H1 (cell line): Measurements from ENCODE around the gene NLGN4Y. TPM values are rescaled to one million over a fixed set of nuclear protein-coding genes. Genes with fewer than 3 reads are reported as not detected.
A peak's percentile ranks its signal among the peaks of the same experiment; 100 is the strongest.

Source experiments
- CTCF ChIA-PET: fragments of 300-600 bp; sonication (Branson Sonifier 250); formaldehyde crosslinking; loops from one replicate; lab custom pipeline; 2021; ENCODE audit not compliant: partially characterized antibody; lab: Charles Lee
- POLR2A ChIA-PET: fragments of 300-600 bp; sonication (Branson Sonifier 250); formaldehyde crosslinking; loops from one replicate; lab custom pipeline; 2021; ENCODE audit warnings: inconsistent platforms; ENCODE audit not compliant: partially characterized antibody; lab: Charles Lee
- DNase-seq, 2 experiments: peaks; one replicate each; pipeline versions ENCODE4 v3.0.0 to v3.0.0-alpha.2; 2010 to 2022; ENCODE audit warnings: low spot score in 2 of 2, low read depth in 1 of 2, mixed read lengths in 1 of 2
- FAIRE-seq: peaks from 2 replicates; lab custom pipeline; 2011; peaks lifted over from hg19 to GRCh38; lab: Jason Lieb, UNC
- H2AFZ ChIP-seq: 2 replicates; pipeline ENCODE4 v1.8.1; 2012; ENCODE audit warnings: low read length, inconsistent platforms
- H2AK5ac ChIP-seq: 2 replicates; pipeline ENCODE4 v1.6.1; 2013; ENCODE audit warnings: low read depth, low read length
- H2BK120ac ChIP-seq: replicated peaks from 2 replicates; pipeline ENCODE3; 2013; ENCODE audit warnings: low read depth, low read length, inconsistent platforms
- H2BK12ac ChIP-seq: 2 replicates; pipeline ENCODE4 v1.6.1; 2013; ENCODE audit warnings: low read depth, low read length
- H2BK15ac ChIP-seq: 2 replicates; pipeline ENCODE4 v1.6.1; 2013; ENCODE audit warnings: low read length
- H2BK20ac ChIP-seq: 2 replicates; pipeline ENCODE4 v1.6.1; 2013; ENCODE audit warnings: low read length
- H2BK5ac ChIP-seq: 2 replicates; pipeline ENCODE4 v1.6.1; 2013; ENCODE audit warnings: low read depth, low read length
- H3K14ac ChIP-seq: 2 replicates; pipeline ENCODE4 v1.6.1; 2013; ENCODE audit warnings: inconsistent platforms; ENCODE audit not compliant: insufficient read length
- H3K18ac ChIP-seq: 2 replicates; pipeline ENCODE4 v1.6.1; 2013; ENCODE audit warnings: low read length; ENCODE audit errors: extremely low read depth
- H3K23ac ChIP-seq: 2 replicates; pipeline ENCODE4 v1.6.1; 2013; ENCODE audit warnings: inconsistent platforms; ENCODE audit not compliant: insufficient read length
- H3K23me2 ChIP-seq: 2 replicates; pipeline ENCODE4 v1.6.1; 2013; ENCODE audit warnings: low read depth, low read length
- H3K27ac ChIP-seq: 2 replicates; pipeline ENCODE4 v1.6.1; 2011; ENCODE audit warnings: low read depth, low read length, inconsistent platforms
- H3K27me3 ChIP-seq, 4 experiments: replicated peaks in 1 of 4; 1 replicate in 1 of 4; 2 replicates in 3 of 4; pipeline versions ENCODE4 v1.6.1 to v1.8.1; 2011 to 2013; ENCODE audit warnings: low read length in 3 of 4, mild to moderate bottlenecking in 3 of 4, inconsistent platforms in 2 of 4, mixed read lengths in 2 of 4, moderate library complexity in 1 of 4; ENCODE audit not compliant: control insufficient read depth in 3 of 4, insufficient read depth in 3 of 4; ENCODE audit errors: extremely low read depth in 1 of 4
- H3K36me3 ChIP-seq, 4 experiments: 2 replicates each; pipeline versions ENCODE4 v1.6.1 to v1.8.1; 2011 to 2013; ENCODE audit warnings: mild to moderate bottlenecking in 4 of 4, low read length in 3 of 4, moderate library complexity in 2 of 4, control low read depth in 1 of 4, inconsistent platforms in 1 of 4; ENCODE audit not compliant: insufficient read depth in 4 of 4, control insufficient read depth in 2 of 4
- H3K4ac ChIP-seq: replicated peaks from 2 replicates; pipeline ENCODE3; 2013; ENCODE audit warnings: low read length, low read depth, mixed read lengths, inconsistent platforms; ENCODE audit not compliant: insufficient read length
- H3K4me1 ChIP-seq, 4 experiments: replicated peaks in 1 of 4; 1 replicate in 1 of 4; 2 replicates in 3 of 4; pipeline versions ENCODE4 v1.6.1 to v1.8.1; 2011 to 2013; ENCODE audit warnings: low read length in 3 of 4, inconsistent platforms in 2 of 4, mixed read lengths in 1 of 4; ENCODE audit not compliant: insufficient read depth in 4 of 4, control insufficient read depth in 3 of 4
- H3K4me2 ChIP-seq, 2 experiments: 2 replicates each; pipeline versions ENCODE4 v1.6.1 to v1.8.1; 2011 to 2013; ENCODE audit warnings: low read depth in 2 of 2, low read length in 2 of 2, control low read depth in 1 of 2, inconsistent platforms in 1 of 2, mild to moderate bottlenecking in 1 of 2; ENCODE audit not compliant: insufficient read depth in 1 of 2
- H3K4me3 ChIP-seq, 4 experiments: fragments of 200-600, 300-600 bp in 1 of 4; sonication (generic), shearing (Covaris generic), sonication (Bioruptor Twin) in 1 of 4; 2 replicates each; pipeline versions ENCODE4 v1.5.1 to v1.8.1; 2011 to 2016; ENCODE audit warnings: low read length in 4 of 4, low read depth in 3 of 4, control low read depth in 2 of 4, inconsistent platforms in 2 of 4, mild to moderate bottlenecking in 2 of 4, mixed read lengths in 1 of 4, moderate library complexity in 1 of 4; ENCODE audit not compliant: insufficient read depth in 2 of 4; ENCODE audit errors: extremely low read depth in 1 of 4
- H3K56ac ChIP-seq: replicated peaks from 2 replicates; pipeline ENCODE3; 2013; ENCODE audit warnings: low read depth, mild to moderate bottlenecking, mixed read lengths, low read length, inconsistent platforms; ENCODE audit not compliant: insufficient read length
- H3K79me1 ChIP-seq: 2 replicates; pipeline ENCODE4 v1.6.1; 2013; ENCODE audit warnings: low read depth, low read length, control low read depth
- H3K79me2 ChIP-seq, 2 experiments: 2 replicates each; pipeline versions ENCODE4 v1.6.1 to v1.8.1; 2012 to 2013; ENCODE audit warnings: low read length in 2 of 2, mild to moderate bottlenecking in 2 of 2, inconsistent platforms in 1 of 2; ENCODE audit not compliant: insufficient read depth in 2 of 2, control insufficient read depth in 1 of 2
- H3K9ac ChIP-seq, 4 experiments: replicated peaks in 1 of 4; 1 replicate in 1 of 4; 2 replicates in 3 of 4; pipeline versions ENCODE4 v1.6.1 to v1.8.1; 2011 to 2013; ENCODE audit warnings: low read depth in 3 of 4, low read length in 3 of 4, control low read depth in 2 of 4, mild to moderate bottlenecking in 2 of 4, moderate library complexity in 2 of 4, inconsistent platforms in 1 of 4; ENCODE audit errors: extremely low read depth in 1 of 4
- H3K9me3 ChIP-seq, 2 experiments: 2 replicates each; pipeline versions ENCODE4 v1.6.1 to v1.8.1; 2012 to 2013; ENCODE audit warnings: mild to moderate bottlenecking in 2 of 2, moderate library complexity in 2 of 2, control low read depth in 1 of 2, inconsistent platforms in 1 of 2, low read depth in 1 of 2, low read length in 1 of 2, mixed read lengths in 1 of 2; ENCODE audit not compliant: insufficient read depth in 2 of 2
- H4K20me1 ChIP-seq, 2 experiments: replicated peaks in 1 of 2; 2 replicates each; pipeline versions ENCODE3 to v1.8.1; 2011 to 2013; ENCODE audit warnings: inconsistent platforms in 2 of 2, low read length in 2 of 2, mild to moderate bottlenecking in 1 of 2; ENCODE audit not compliant: insufficient read depth in 2 of 2, control insufficient read depth in 1 of 2
- H4K5ac ChIP-seq: 2 replicates; pipeline ENCODE4 v1.6.1; 2013; ENCODE audit warnings: low read length, low read depth, mixed read lengths, inconsistent platforms; ENCODE audit not compliant: insufficient read length
- H4K8ac ChIP-seq: 2 replicates; pipeline ENCODE4 v1.8.0; 2013; ENCODE audit warnings: mild to moderate bottlenecking, moderate library complexity, low read length, inconsistent platforms; ENCODE audit not compliant: insufficient read depth; ENCODE audit errors: extremely low read depth
- H4K91ac ChIP-seq: replicated peaks from 2 replicates; pipeline ENCODE3; 2013; ENCODE audit warnings: low read length, mixed read lengths, inconsistent platforms; ENCODE audit not compliant: insufficient read length
- CEBPB ChIP-seq: IDR thresholded peaks from 2 replicates; pipeline ENCODE4 v1.6.1; 2012; ENCODE audit warnings: low read depth, low read length
- HDAC2 ChIP-seq, 2 experiments: fragments of 300-600 bp in 1 of 2; sonication (generic) in 1 of 2; IDR thresholded peaks; 2 replicates each; pipeline ENCODE4 v1.6.1; 2011 to 2012; ENCODE audit warnings: low read depth in 2 of 2, low read length in 2 of 2, mild to moderate bottlenecking in 2 of 2, moderate library complexity in 2 of 2, borderline replicate concordance in 1 of 2, inconsistent platforms in 1 of 2
- HDAC6 ChIP-seq: IDR thresholded peaks from one replicate; pipeline ENCODE4 v1.7.1; 2012; ENCODE audit warnings: low read depth, mild to moderate bottlenecking, inconsistent platforms, low read length, moderate library complexity
- RNF2 ChIP-seq: fragments of 200-900, 300-1000 bp; sonication (generic); IDR thresholded peaks from 2 replicates; pipeline ENCODE4 v1.7.1; 2016; ENCODE audit warnings: borderline replicate concordance, low read depth, mild to moderate bottlenecking, antibody characterized with exemption, low read length; ENCODE audit not compliant: poor library complexity, severe bottlenecking; ENCODE audit errors: missing control alignments
- SIX5 ChIP-seq: IDR thresholded peaks from 2 replicates; pipeline ENCODE4 v1.6.1; 2011; ENCODE audit warnings: mild to moderate bottlenecking, low read depth, low read length
- SRF ChIP-seq: IDR thresholded peaks from 2 replicates; pipeline ENCODE4 v1.6.1; 2011; ENCODE audit warnings: mild to moderate bottlenecking, low read depth, low read length, moderate library complexity
- TAF1 ChIP-seq: IDR thresholded peaks from 2 replicates; pipeline ENCODE4 v1.6.1; 2011; ENCODE audit warnings: mild to moderate bottlenecking, low read depth, low read length
- ZNF274 ChIP-seq: IDR thresholded peaks from 2 replicates; pipeline ENCODE4 v1.7.0; 2012; ENCODE audit warnings: low read length, borderline replicate concordance; ENCODE audit errors: extremely low read depth
- WGBS, 2 experiments: shearing (Covaris generic) in 1 of 2; methylation state at CpG; one replicate each; pipeline versions ENCODE4 v1.1.6 to v1.1.7; 2013 to 2015; ENCODE audit warnings: low lambda C conversion rate in 2 of 2, mixed read lengths in 2 of 2, inconsistent platforms in 1 of 2, low coverage in 1 of 2, missing lambda C conversion rate in 1 of 2; ENCODE audit not compliant: insufficient replicate concordance in 2 of 2, insufficient coverage in 1 of 2, insufficient read length in 1 of 2; ENCODE audit errors: extremely low coverage in 1 of 2, missing lambda C conversion rate in 1 of 2; 5-methylcytosine and 5-hydroxymethylcytosine counted together
- polyA plus RNA-seq, 7 experiments: library from polyadenylated mRNA; depleted of rRNA in 3 of 7; stranded (reverse) in 5 of 7; unstranded in 2 of 7; fragments of >200 nt in 5 of 7; fragments of 200-250 nt in 2 of 7; gene quantifications; 1 replicate in 5 of 7; 2 replicates in 1 of 7; 4 replicates in 1 of 7; pipeline versions ENCODE4 v1.2.1 to v1.2.3, GENCODE V29; 2011 to 2013; ENCODE audit warnings: missing spikeins in 2 of 7, mixed read lengths in 2 of 7
- total RNA-seq: library from RNA; stranded (reverse); fragmentation: NEBNext Ultra II Directional; extraction: Animal tissue kit (Norgen Biotek cat#: 25700); gene quantifications from 2 replicates; pipeline ENCODE4 v1.2.1, GENCODE V29; 2021

The NLGN4Y gene
- total and polyA plus RNA-seq, 2 of the 8 experiments (the other 6 are each of a cell fraction or from before 2014, with no cell fraction given), result 35.7 to 51.3 TPM

DNA sequence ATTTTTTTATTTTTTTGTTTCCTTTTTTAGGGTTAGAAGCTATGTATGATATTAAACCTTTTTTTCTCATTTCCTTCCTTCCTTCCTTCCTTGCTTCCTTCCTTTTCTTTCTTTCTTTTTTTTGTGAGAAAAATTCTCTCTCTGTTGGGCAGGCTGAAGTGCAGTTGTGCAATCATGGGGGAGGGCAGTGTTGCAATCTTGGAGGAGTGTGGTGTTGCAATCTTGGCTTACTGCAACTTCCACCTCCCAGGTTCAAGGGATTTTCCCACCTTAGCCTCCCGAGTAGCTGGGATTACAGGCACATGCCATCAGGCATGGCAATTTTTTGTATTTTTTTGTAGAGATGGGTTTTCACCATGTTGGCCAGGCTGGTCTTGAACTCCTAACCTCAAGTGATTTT is 326.4 kb downstream of the NLGN4Y start:
- Histone ChIP-seq H2BK5ac (no peak overlapping the region), H2AFZ (no peak overlapping the region), H3K9ac (no peak overlapping the region), H3K36me3 (no peaks in the 10 kb centered on the region), H3K14ac (no peak overlapping the region), H3K79me1 (no peaks in the 10 kb centered on the region), H3K4me3 (no peak overlapping the region), H3K27ac (no peak overlapping the region), H4K5ac (no peak overlapping the region), H4K20me1 (no peaks in the 10 kb centered on the region), H3K23me2 (no peaks in the 10 kb centered on the region), H3K23ac (no peak overlapping the region), H3K4me1 (no peaks in the 10 kb centered on the region), H3K56ac (no peak overlapping the region), H3K27me3 (no peaks in the 10 kb centered on the region), H2BK15ac (no peak overlapping the region), H2BK20ac (no peak overlapping the region), H3K18ac (no peak overlapping the region), H2AK5ac (no peak overlapping the region), H2BK120ac (no peak overlapping the region), H4K8ac (no peak overlapping the region), H3K79me2 (no peaks in the 10 kb centered on the region), H3K9me3 (no peaks in the 10 kb centered on the region), H4K91ac (no peak overlapping the region), H3K4ac (no peak overlapping the region), H3K4me2 (no peak overlapping the region), H2BK12ac (no peak overlapping the region)
- TF ChIP-seq HDAC2 (IDR thresholded peaks at IDR 0.05; ENCODE audit: borderline replicate concordance in 1 of 2, low read depth in 2 of 2, low read length in 2 of 2) (no peak), TAF1 (no peak), HDAC6 (no peak), ZNF274 (no peak), SRF (no peak), RNF2 (no peak), CEBPB (peak; percentile 73), SIX5 (no peak)
- DNase-seq (no peak), FAIRE-seq (no peak)
- 100% methylated on average over 1 of the region's 1 CpG; no CpG with 5 or more reads in 1 of the 2 experiments for WGBS, 2 experiments
- CTCF ChIA-PET, result interaction anchor here (0.6 to 0.7 kb wide), 2 partner anchors 919 to 1086 kb away, joined by 3 to 4 read pairs; no protein-coding TSS in a partner anchor
- POLR2A ChIA-PET, result no interaction called here
